ENCODE data around the gene SOX8. TPM values are rescaled to one million over a fixed set of nuclear protein-coding genes. Genes with fewer than 3 reads are reported as not detected.
A peak's percentile ranks its signal among the peaks of the same experiment; 100 is the strongest.

The SOX8 gene
- total and polyA plus RNA-seq, 4 donors = 0.33 to 4.0 (median 0.39) TPM

DNA sequence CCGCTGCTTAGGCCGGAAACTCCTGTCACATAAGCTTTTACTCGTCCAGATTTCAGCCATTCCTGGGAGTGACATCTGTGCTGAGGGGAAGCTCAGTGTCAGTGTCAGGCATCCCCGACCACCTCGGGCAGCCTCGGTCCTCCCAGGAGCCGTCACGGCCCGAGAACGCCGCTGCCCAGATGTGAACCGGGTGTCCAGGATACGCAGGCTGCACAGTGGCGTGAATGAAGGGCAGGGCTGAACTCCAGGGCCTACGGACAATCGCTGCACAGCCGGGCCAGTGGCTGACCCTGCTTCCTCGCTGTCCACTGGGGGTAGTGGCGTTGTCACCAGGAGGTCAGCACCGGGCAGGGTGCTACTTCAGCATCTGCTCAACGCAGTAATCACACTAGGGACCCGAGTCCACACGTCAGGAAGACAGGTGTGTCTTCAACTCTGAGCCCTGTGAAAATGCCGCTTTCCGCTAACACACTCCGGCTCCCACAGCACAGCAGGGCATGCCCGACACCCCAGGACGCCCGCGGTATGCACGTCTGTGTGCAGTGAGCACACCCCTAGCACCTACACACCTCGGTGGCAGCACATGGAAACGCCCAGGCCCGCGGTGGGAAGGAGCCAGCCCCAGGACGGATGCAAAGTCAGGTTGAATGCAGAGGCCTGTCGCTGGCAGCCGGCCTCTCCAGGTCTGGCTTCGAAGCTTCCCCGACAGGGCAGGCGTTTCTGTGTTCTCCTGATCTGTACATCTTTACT is 13.8 kb upstream of the SOX8 start:
- DNase-seq = no peak

DNA sequence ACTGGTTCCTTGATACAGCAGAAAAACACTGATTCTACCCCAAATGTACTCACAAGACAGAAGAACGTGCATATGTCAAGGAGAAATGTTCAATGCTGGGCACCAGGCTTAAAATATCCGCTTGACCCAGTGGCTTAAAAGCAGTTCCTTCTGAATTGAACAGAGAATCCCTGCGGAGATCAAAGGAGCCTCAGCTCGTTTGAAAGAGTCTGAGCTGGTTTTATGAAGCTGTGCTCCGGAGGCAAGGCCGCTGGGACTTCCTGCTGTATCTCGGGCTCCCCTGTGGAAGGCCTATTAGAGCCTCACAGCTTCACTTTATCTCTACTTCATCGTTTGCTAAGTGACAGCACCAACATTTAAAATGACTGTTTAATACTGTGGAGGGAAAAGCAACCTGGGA is 12.9 kb upstream of the SOX8 start:
- 85 to 88% methylated on average over 8 of the region's 8 CpGs for WGBS, 2 donors
- DNase-seq (no peak), ATAC-seq (ENCODE audit: insufficient read depth, low FRiP score) (no peak)

More for the DNA sequence above, 13.8 kb upstream of the SOX8 start:
- no peak for ATAC-seq (ENCODE audit: insufficient read depth, low FRiP score)
- Histone ChIP-seq H3K9me3 (ENCODE audit: control insufficient read depth in 4 of 4, insufficient read depth in 3 of 4, low read length in 3 of 4) (peaks cover 0 to 5% (median 2%) of the 10 kb centered on the region in 4 donors), H3K9ac (ENCODE audit: insufficient read depth in 1 of 2, low read length in 2 of 2) (no peak overlapping the region), H3K27ac (ENCODE audit: low read depth in 1 of 2, low read length in 1 of 2) (no peak overlapping the region), H3K36me3 (ENCODE audit: control insufficient read depth in 4 of 4, insufficient read depth in 4 of 4, low read length in 4 of 4) (peaks cover 0 to 21% (median 7%) of the 10 kb centered on the region in 4 donors), H3K4me1 (ENCODE audit: control insufficient read depth in 5 of 5, insufficient read depth in 5 of 5, low read length in 5 of 5) (peaks cover 3 to 23% (median 19%) of the 10 kb centered on the region in 5 donors), H3K27me3 (ENCODE audit: control insufficient read depth in 3 of 3, insufficient read depth in 3 of 3, low read length in 2 of 3) (no peaks in the 10 kb centered on the region), H3K4me3 (no peak overlapping the region)
- TF ChIP-seq, protein P1, sequence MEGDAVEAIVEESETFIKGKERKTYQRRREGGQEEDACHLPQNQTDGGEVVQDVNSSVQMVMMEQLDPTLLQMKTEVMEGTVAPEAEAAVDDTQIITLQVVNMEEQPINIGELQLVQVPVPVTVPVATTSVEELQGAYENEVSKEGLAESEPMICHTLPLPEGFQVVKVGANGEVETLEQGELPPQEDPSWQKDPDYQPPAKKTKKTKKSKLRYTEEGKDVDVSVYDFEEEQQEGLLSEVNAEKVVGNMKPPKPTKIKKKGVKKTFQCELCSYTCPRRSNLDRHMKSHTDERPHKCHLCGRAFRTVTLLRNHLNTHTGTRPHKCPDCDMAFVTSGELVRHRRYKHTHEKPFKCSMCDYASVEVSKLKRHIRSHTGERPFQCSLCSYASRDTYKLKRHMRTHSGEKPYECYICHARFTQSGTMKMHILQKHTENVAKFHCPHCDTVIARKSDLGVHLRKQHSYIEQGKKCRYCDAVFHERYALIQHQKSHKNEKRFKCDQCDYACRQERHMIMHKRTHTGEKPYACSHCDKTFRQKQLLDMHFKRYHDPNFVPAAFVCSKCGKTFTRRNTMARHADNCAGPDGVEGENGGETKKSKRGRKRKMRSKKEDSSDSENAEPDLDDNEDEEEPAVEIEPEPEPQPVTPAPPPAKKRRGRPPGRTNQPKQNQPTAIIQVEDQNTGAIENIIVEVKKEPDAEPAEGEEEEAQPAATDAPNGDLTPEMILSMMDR (IDR thresholded peaks at IDR 0.05; ENCODE audit: control extremely low read depth, extremely low read depth) = no peak
- WGBS, 2 donors = 95 to 96% methylated on average over 41 of the region's 41 CpGs

DNA sequence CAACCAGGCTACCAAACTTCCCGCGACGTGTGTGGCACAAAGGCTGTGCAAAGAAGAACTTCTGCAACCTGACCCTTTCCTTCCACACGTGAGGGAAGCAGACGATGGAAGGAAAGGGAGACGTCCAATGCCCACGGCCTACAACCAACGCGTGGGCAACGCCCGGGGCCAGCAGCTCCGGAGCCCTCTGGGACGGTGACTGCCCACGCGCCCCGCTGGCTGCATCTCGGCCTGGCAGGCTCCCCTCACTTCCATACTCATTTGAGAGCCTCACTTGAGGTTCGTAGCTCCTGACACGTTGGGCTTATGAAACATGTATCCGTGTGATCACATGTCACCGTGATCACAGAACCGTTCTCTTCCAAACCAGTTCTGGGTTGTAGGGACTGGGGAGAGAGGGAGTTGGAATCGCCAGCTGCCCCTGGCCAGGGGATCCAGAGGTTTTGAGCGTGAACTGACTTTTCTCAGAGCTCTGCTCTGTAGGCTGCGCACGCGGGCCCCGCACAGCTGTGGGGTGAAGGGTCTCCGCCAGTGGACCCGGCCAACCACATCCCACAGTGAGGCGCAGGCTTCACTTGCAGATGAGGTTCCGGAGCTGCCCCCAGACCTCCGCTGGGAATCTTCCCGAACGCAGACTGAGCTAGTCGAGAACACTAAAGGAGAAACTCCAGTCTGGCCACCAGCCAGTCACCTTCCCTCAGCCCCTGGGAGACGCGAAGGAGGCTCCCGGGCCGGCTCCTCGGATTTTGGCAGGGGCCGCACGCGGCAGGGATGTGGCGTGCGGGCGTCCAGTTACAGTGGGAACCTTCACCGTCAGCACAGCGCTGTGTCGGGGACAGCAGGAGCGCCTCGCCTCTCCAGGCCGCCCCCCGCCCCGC is 11.8 kb upstream of the SOX8 start:
- H3K4me1 ChIP-seq (ENCODE audit: control insufficient read depth in 5 of 5, insufficient read depth in 5 of 5, low read length in 5 of 5) = peaks cover 3 to 15% (median 12%) of the 10 kb centered on the region in 5 donors
- WGBS, 2 donors = 48 to 54% methylated on average over 50 to 55 of the region's 55 CpGs
- H3K27me3 ChIP-seq (ENCODE audit: control insufficient read depth in 3 of 3, insufficient read depth in 3 of 3, low read length in 2 of 3) = no peaks in the 10 kb centered on the region
- H3K9me3 ChIP-seq (ENCODE audit: control insufficient read depth in 4 of 4, insufficient read depth in 3 of 4, low read length in 3 of 4) = peaks cover 0 to 5% (median 2%) of the 10 kb centered on the region in 4 donors
- DNase-seq (peak; percentile 40 to 59 (median 50)), ATAC-seq (ENCODE audit: insufficient read depth, low FRiP score) (no peak)
- peak overlapping the region; percentile 65 for H3K4me3 ChIP-seq
- H3K9ac ChIP-seq (ENCODE audit: insufficient read depth in 1 of 2, low read length in 2 of 2) = peak overlapping the region in 1 of 2 donors; percentile 13
- H3K36me3 ChIP-seq (ENCODE audit: control insufficient read depth in 4 of 4, insufficient read depth in 4 of 4, low read length in 4 of 4) = peaks cover 0 to 21% (median 7%) of the 10 kb centered on the region in 4 donors
- H3K27ac ChIP-seq (ENCODE audit: low read depth in 1 of 2, low read length in 1 of 2) = peak overlapping the region; percentile 72 to 93
- TF ChIP-seq, protein P1 (IDR thresholded peaks at IDR 0.05; ENCODE audit: control extremely low read depth, extremely low read depth) = no peak

More for the DNA sequence above, 12.9 kb upstream of the SOX8 start:
- H3K9me3 ChIP-seq (ENCODE audit: control insufficient read depth in 4 of 4, insufficient read depth in 3 of 4, low read length in 3 of 4) = peaks cover 0 to 5% (median 2%) of the 10 kb centered on the region in 4 donors
- no peak overlapping the region for H3K4me3 ChIP-seq
- H3K4me1 ChIP-seq (ENCODE audit: control insufficient read depth in 5 of 5, insufficient read depth in 5 of 5, low read length in 5 of 5) = peaks cover 3 to 14% (median 13%) of the 10 kb centered on the region in 5 donors
- TF ChIP-seq, protein P1 (IDR thresholded peaks at IDR 0.05; ENCODE audit: control extremely low read depth, extremely low read depth) = no peak
- peaks cover 0 to 21% (median 7%) of the 10 kb centered on the region in 4 donors for H3K36me3 ChIP-seq (ENCODE audit: control insufficient read depth in 4 of 4, insufficient read depth in 4 of 4, low read length in 4 of 4)
- H3K27me3 ChIP-seq (ENCODE audit: control insufficient read depth in 3 of 3, insufficient read depth in 3 of 3, low read length in 2 of 3) = no peaks in the 10 kb centered on the region
- H3K9ac ChIP-seq (ENCODE audit: insufficient read depth in 1 of 2, low read length in 2 of 2) = no peak overlapping the region
- no peak overlapping the region for H3K27ac ChIP-seq (ENCODE audit: low read depth in 1 of 2, low read length in 1 of 2)
